Spleen (tissue), 11 donors: ENCODE results near the gene FBLIM1. TPM values are rescaled to one million over a fixed set of nuclear protein-coding genes. Genes with fewer than 3 reads are reported as not detected.

Experiments used
- DNase-seq: peaks from one replicate; pipeline ENCODE4 v3.0.0-alpha.2; 2020
- H3K27ac ChIP-seq, 8 donors: fragments of 200-600 bp; sonication (generic) in 7 of 8; 1 replicate in 4 of 8; 2 replicates in 4 of 8; pipeline versions ENCODE4 v1.5.0 to v1.8.0; 2016 to 2021; ENCODE audit warnings: inconsistent platforms in 4 of 8, mild to moderate bottlenecking in 4 of 8, moderate library complexity in 1 of 8
- H3K27me3 ChIP-seq, 7 donors: fragments of 200-600 bp; sonication (generic) in 6 of 7; replicated peaks in 1 of 7; 1 replicate in 4 of 7; 2 replicates in 3 of 7; pipeline versions ENCODE4 v1.5.0 to v1.8.0; 2016 to 2021; ENCODE audit warnings: inconsistent platforms in 3 of 7, mild to moderate bottlenecking in 1 of 7
- H3K36me3 ChIP-seq, 6 donors: fragments of 200-600 bp; sonication (generic) in 5 of 6; 1 replicate in 4 of 6; 2 replicates in 2 of 6; pipeline versions ENCODE4 v1.5.0 to v1.8.0; 2016 to 2021; ENCODE audit warnings: inconsistent platforms in 2 of 6
- H3K4me1 ChIP-seq, 6 donors: fragments of 200-600 bp; sonication (generic) in 5 of 6; 1 replicate in 3 of 6; 2 replicates in 3 of 6; pipeline versions ENCODE4 v1.5.0 to v1.8.0; 2016 to 2021; ENCODE audit warnings: inconsistent platforms in 3 of 6
- H3K4me3 ChIP-seq, 8 donors: fragments of 200-600 bp; sonication (generic) in 7 of 8; 1 replicate in 4 of 8; 2 replicates in 4 of 8; pipeline versions ENCODE4 v1.5.0 to v1.8.0; 2016 to 2021; ENCODE audit warnings: inconsistent platforms in 4 of 8, mild to moderate bottlenecking in 4 of 8, moderate library complexity in 2 of 8
- H3K9me3 ChIP-seq, 8 donors: fragments of 200-600 bp; sonication (generic) in 7 of 8; 1 replicate in 4 of 8; 2 replicates in 4 of 8; pipeline versions ENCODE4 v1.5.0 to v1.8.0; 2016 to 2021; ENCODE audit warnings: inconsistent platforms in 4 of 8
- POLR2A ChIP-seq, 3 donors: fragments of 450-650 bp; IDR thresholded peaks; one replicate each; pipeline ENCODE4 v1.5.1; 2017; ENCODE audit warnings: antibody characterized with exemption in 3 of 3, mild to moderate bottlenecking in 1 of 3
- POLR2AphosphoS5 ChIP-seq, 3 donors: sonication (generic); formaldehyde crosslinking; IDR thresholded peaks; one replicate each; pipeline ENCODE4 v1.5.1; 2017; ENCODE audit warnings: antibody characterized with exemption in 3 of 3
- WGBS, 5 donors: extraction: QIAGEN DNeasy Blood & Tissue Kit in 3 of 5; methylation state at CpG; one replicate each; pipeline versions ENCODE4 v1.1.5 to v1.1.7; 2013 to 2018; 5-methylcytosine and 5-hydroxymethylcytosine counted together
- intact Hi-C: fragments of 100-400 bp; cut with DNase I; formaldehyde crosslinking; loops from one replicate; pipeline ENCODE4 v1.15.0; 2023; ENCODE audit warnings: low total_unique reads
- polyA plus RNA-seq, 3 donors: library from polyadenylated mRNA; stranded (reverse); fragments of 200-250 nt; gene quantifications; one replicate each; pipeline ENCODE4 v1.2.1, GENCODE V29; 2013
- total RNA-seq, 7 donors: library from RNA; depleted of rRNA in 3 of 7; stranded (reverse); fragments of >200 nt in 3 of 7; fragmentation: NEBNext Ultra II Directional in 4 of 7; extraction: Animal tissue kit (Norgen Biotek cat#: 25700) in 4 of 7; gene quantifications; one replicate each; pipeline versions ENCODE4 v1.1.0 to v1.2.1, GENCODE V29; 2016 to 2021
- TF ChIP-seq, protein P1 (sequence below), 11 experiments: fragments of 200-600 bp in 7 of 11; fragments of 450-650 bp in 4 of 11; sonication (generic) in 4 of 11; IDR thresholded peaks in 8 of 11; conservative IDR thresholded peaks in 3 of 11; 1 replicate in 7 of 11; 2 replicates in 4 of 11; pipeline versions ENCODE4 v1.4.0 to v1.8.0; 2016 to 2021; ENCODE audit warnings: antibody characterized with exemption in 11 of 11, inconsistent platforms in 4 of 11, mild to moderate bottlenecking in 1 of 11
- donor health status: healthy with polysubstance abuse.
- donor health status: DM: no; HTN: no; CAD: no; lungs with moderate emphysema.
- donor health status: DM: no; HTN: no; CAD: no.
- donor health status: Bipolar disorder and iron deficiency.
- donor health status: healthy.
- donor health status: DM: no; HTN: no; CAD: no.
- donor health status: DM: yes; HTN: yes; CAD: no.

Gene FBLIM1
- total and polyA plus RNA-seq, 10 donors: 7.2 to 89.1 (median 32.7) TPM

DNA sequence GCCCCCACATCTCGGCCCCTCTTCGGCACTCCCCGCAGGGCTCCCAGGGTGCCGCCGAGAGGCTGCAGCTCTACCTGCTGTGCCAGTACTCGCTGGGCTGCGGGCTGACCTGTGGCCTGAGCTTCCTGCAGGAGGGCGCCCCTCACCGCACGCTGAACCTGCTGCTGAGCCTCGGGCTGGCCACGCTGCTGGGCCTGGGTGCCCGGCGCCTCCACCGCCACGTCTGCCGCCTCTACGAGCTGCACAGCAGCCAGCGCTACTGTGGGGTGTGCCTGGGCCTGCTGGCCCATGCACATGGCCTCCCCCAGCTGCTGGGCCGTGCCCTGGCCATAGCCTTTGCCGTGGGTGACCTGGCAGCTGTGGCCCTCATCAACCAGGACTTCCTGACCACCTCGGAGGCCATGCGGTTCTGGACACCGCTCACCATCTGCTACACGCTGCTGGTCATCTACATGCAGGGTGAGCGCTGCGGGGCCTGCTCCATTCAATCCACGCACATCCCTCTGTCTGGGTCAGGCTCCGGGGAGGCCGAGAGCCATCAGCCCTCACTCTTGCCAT lies 14.4 kb upstream of the FBLIM1 start:
- no peaks in the 10 kb centered on the region for H3K9me3 ChIP-seq
- H3K4me1 ChIP-seq: peaks cover 0 to 36% (median 16%) of the 10 kb centered on the region in 6 donors
- no peak for TF ChIP-seq POLR2A (IDR thresholded peaks at IDR 0.05)
- TF ChIP-seq POLR2AphosphoS5 (IDR thresholded peaks at IDR 0.05): peak in 1 of 3 donors; percentile 47
- H3K27ac ChIP-seq: no peak overlapping the region
- H3K4me3 ChIP-seq: no peak overlapping the region
- intact Hi-C loops: loop anchor here (10.0 kb wide), 1 partner anchor 119 kb away; no protein-coding TSS in a partner anchor
- no peak for DNase-seq
- H3K27me3 ChIP-seq: no peaks in the 10 kb centered on the region
- peaks cover 0 to 5% (median 0%) of the 10 kb centered on the region in 6 donors for H3K36me3 ChIP-seq
- 81 to 86% (median 85%) methylated on average over 16 to 30 of the region's 30 CpGs for WGBS, 5 donors

DNA sequence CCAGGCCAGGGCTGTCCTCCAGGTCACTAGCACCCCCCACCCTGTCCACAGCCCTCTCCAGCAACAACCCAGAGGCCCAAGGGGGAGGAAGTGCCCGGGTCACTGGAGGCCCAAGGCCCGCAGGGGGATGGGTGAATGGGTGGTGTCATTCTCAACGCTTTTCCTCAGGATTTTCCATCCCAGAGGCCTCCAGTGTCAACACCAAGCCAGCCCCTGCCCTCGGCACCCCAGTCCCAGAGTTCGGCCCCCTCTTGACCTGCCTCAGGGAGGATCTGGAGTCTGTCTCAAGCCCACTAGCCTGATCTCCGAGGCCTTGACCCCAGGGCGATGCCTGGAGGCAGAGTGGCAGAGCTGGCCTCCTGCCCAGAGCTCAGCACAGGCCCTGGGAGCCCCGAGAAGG lies 11.2 kb upstream of the FBLIM1 start:
- peak in 1 of 3 donors; percentile 28 for TF ChIP-seq POLR2AphosphoS5 (IDR thresholded peaks at IDR 0.05)
- TF ChIP-seq, protein P1, sequence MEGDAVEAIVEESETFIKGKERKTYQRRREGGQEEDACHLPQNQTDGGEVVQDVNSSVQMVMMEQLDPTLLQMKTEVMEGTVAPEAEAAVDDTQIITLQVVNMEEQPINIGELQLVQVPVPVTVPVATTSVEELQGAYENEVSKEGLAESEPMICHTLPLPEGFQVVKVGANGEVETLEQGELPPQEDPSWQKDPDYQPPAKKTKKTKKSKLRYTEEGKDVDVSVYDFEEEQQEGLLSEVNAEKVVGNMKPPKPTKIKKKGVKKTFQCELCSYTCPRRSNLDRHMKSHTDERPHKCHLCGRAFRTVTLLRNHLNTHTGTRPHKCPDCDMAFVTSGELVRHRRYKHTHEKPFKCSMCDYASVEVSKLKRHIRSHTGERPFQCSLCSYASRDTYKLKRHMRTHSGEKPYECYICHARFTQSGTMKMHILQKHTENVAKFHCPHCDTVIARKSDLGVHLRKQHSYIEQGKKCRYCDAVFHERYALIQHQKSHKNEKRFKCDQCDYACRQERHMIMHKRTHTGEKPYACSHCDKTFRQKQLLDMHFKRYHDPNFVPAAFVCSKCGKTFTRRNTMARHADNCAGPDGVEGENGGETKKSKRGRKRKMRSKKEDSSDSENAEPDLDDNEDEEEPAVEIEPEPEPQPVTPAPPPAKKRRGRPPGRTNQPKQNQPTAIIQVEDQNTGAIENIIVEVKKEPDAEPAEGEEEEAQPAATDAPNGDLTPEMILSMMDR (IDR thresholded peaks at IDR 0.05 in 8 of 11, conservative IDR thresholded peaks at IDR 0.05 in 3 of 11): no peak
- no peak overlapping the region for H3K4me3 ChIP-seq
- no peak for DNase-seq
- no peaks in the 10 kb centered on the region for H3K9me3 ChIP-seq
- no peaks in the 10 kb centered on the region for H3K27me3 ChIP-seq
- peak overlapping the region in 4 of 8 donors; percentile 16 to 71 (median 42) for H3K27ac ChIP-seq
- intact Hi-C loops: loop anchor here (10.0 kb wide), 1 partner anchor 123 kb away; no protein-coding TSS in a partner anchor
- 30 to 69% (median 61%) methylated on average over 8 of the region's 8 CpGs for WGBS, 5 donors
- H3K4me1 ChIP-seq: peaks cover 4 to 37% (median 18%) of the 10 kb centered on the region in 6 donors
- H3K36me3 ChIP-seq: no peaks in the 10 kb centered on the region

DNA sequence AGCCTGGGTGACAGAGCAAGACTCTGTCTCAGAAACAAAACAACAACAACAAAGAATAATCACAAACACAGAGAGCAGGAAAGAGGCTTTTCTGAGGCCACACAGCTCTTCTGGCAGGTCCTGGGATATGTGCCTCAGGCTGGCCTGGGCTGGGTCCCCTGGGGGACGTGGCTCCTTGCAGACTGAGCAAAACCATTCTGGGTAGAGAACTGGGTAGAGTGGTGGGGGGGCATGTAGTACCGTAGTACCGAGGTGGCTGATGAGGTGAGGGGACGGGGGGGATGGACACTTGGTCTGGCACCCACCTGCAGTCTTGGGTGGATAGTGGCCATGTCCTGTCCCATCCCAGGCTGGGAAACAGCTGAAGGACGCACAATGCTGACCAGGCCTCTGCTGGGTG lies 10.3 kb upstream of the FBLIM1 start:
- no peak for DNase-seq
- H3K27me3 ChIP-seq: no peaks in the 10 kb centered on the region
- TF ChIP-seq POLR2A (IDR thresholded peaks at IDR 0.05) (no peak), POLR2AphosphoS5 (IDR thresholded peaks at IDR 0.05) (no peak)
- TF ChIP-seq, protein P1 (IDR thresholded peaks at IDR 0.05 in 8 of 11, conservative IDR thresholded peaks at IDR 0.05 in 3 of 11): no peak
- H3K27ac ChIP-seq: peak overlapping the region in 3 of 8 donors; percentile 36 to 71 (median 61)
- intact Hi-C loops: loop anchor here (10.0 kb wide), 1 partner anchor 123 kb away; no protein-coding TSS in a partner anchor
- peaks cover 4 to 37% (median 18%) of the 10 kb centered on the region in 6 donors for H3K4me1 ChIP-seq
- H3K4me3 ChIP-seq: no peak overlapping the region
- H3K36me3 ChIP-seq: no peaks in the 10 kb centered on the region
- H3K9me3 ChIP-seq: no peaks in the 10 kb centered on the region
- 81 to 95% (median 90%) methylated on average over 4 to 5 of the region's 5 CpGs for WGBS, 5 donors

DNA sequence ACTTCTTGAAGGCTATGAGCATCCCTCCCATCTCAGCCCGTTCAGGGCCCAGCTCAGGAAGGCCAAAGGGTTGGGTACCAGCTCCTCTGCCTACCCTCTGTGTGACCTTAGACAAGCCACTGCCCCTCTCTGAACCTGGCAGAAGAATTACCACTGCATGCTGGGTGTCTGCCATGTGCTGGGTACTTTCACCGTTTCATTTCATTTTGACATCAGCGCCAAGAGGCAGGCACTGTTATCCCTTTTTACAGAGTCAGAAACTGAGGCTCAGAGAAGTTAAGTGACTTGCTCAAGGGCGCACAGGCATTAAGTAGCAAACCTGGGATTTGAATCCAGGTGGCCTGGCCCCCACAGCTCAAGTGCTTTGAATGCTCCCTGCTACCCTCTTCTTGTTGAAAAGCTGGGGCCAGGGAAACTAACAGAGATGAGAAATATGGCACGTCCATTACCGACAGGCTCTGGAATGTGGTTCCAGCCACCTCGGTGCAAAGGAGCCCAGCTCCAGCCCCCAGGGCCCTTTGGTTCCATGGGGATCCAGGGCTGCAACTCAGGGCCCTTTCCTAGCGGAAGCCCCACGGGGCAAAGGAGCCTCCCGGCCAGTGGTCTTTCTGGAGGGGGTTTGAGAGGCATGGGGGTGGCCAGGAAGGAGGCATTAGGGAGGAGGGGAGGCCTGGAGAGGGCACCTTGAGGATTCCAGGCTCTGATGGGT lies 9.8 kb upstream of the FBLIM1 start:
- Histone ChIP-seq H3K9me3 (no peaks in the 10 kb centered on the region), H3K4me1 (peaks cover 4 to 37% (median 18%) of the 10 kb centered on the region in 6 donors), H3K27me3 (no peaks in the 10 kb centered on the region), H3K36me3 (no peaks in the 10 kb centered on the region), H3K4me3 (no peak overlapping the region), H3K27ac (peak overlapping the region in 6 of 8 donors; percentile 36 to 71 (median 57))
- WGBS, 5 donors: 86 to 95% (median 90%) methylated on average over 10 of the region's 10 CpGs
- DNase-seq: no peak
- TF ChIP-seq, protein P1 (IDR thresholded peaks at IDR 0.05 in 8 of 11, conservative IDR thresholded peaks at IDR 0.05 in 3 of 11): no peak
- TF ChIP-seq POLR2AphosphoS5 (IDR thresholded peaks at IDR 0.05) (no peak), POLR2A (IDR thresholded peaks at IDR 0.05) (no peak)
- intact Hi-C loops: loop anchor here (10.0 kb wide), 1 partner anchor 124 kb away; no protein-coding TSS in a partner anchor
